Activated naive CD4-positive, alpha-beta T cell treated with anti-CD3 and anti-CD28 coated beads, Interleukin-2, amount 50 U/mL, for 72 hours (primary cell): ENCODE measurements around the gene RBM39. TPM values are rescaled to one million over a fixed set of nuclear protein-coding genes. Genes with fewer than 3 reads are reported as not detected.

Experiments used
- ATAC-seq, 2 donors: fragments of 150-1000 bp; cut with Tn5 transposase; 2 replicates each; pipeline ENCODE4 v1.10.0; 2021; ENCODE audit warnings: mild to moderate bottlenecking in 2 of 2, moderate library complexity in 2 of 2
- DNase-seq, 2 donors: peaks; one replicate each; pipeline ENCODE4 v3.0.0; 2021 to 2022; ENCODE audit warnings: low spot score in 2 of 2
- H3K27ac Mint-ChIP-seq, 2 donors: one replicate each; pipeline ENCODE4 v1.8.0; 2022; ENCODE audit warnings: mild to moderate bottlenecking in 2 of 2, mixed read lengths in 2 of 2
- H3K36me3 Mint-ChIP-seq, 2 donors: one replicate each; pipeline ENCODE4 v1.8.0; 2022; ENCODE audit warnings: mixed read lengths in 2 of 2
- H3K9me3 Mint-ChIP-seq, 2 donors: one replicate each; pipeline ENCODE4 v1.8.0; 2022; ENCODE audit warnings: mixed read lengths in 2 of 2
- total RNA-seq, 2 donors: library from RNA; stranded (reverse); gene quantifications; one replicate each; pipeline ENCODE4 v1.2.3, GENCODE V29; 2022

The RBM39 gene
- total RNA-seq, 2 donors from 2014 or later = 343 to 380 TPM

- no peak for ATAC-seq
- H3K9me3 Mint-ChIP-seq = no peaks in the 10 kb centered on the region
- H3K27ac Mint-ChIP-seq = no peak overlapping the region
- DNase-seq = no peak
- H3K36me3 Mint-ChIP-seq = peaks cover 0 to under 1% of the 10 kb centered on the region in 2 donors
Observed at GRCh38 chr20:35681960-35682359, 60.1 kb downstream of the RBM39 start.

GRCh38 chr20:35680452-35681183 lies 61.4 kb downstream of the RBM39 start:
- H3K9me3 Mint-ChIP-seq = no peaks in the 10 kb centered on the region
- ATAC-seq (no peak), DNase-seq (no peak)
- no peaks in the 10 kb centered on the region for H3K36me3 Mint-ChIP-seq
- peak overlapping the region; percentile 67 to 71 for H3K27ac Mint-ChIP-seq

- peaks cover 6 to 11% of the 10 kb centered on the region in 2 donors for H3K36me3 Mint-ChIP-seq
- ATAC-seq = no peak
Observed at GRCh38 chr20:35674921-35675320, 67.1 kb downstream of the RBM39 start.

GRCh38 chr20:35673884-35674283 lies 68.2 kb downstream of the RBM39 start:
- Mint-ChIP-seq H3K36me3 (peaks cover 6 to 17% of the 10 kb centered on the region in 2 donors), H3K9me3 (no peaks in the 10 kb centered on the region), H3K27ac (no peak overlapping the region)
- ATAC-seq (no peak), DNase-seq (no peak)

More at GRCh38 chr20:35674921-35675320, 67.1 kb downstream of the RBM39 start:
- DNase-seq = no peak
- no peaks in the 10 kb centered on the region for H3K9me3 Mint-ChIP-seq
- no peak overlapping the region for H3K27ac Mint-ChIP-seq

- Mint-ChIP-seq H3K9me3 (no peaks in the 10 kb centered on the region), H3K27ac (peak overlapping the region in 1 of 2 donors; percentile 9), H3K36me3 (peaks cover 11 to 23% of the 10 kb centered on the region in 2 donors)
- no peak for ATAC-seq
- no peak for DNase-seq
Observed at GRCh38 chr20:35669681-35670080, 72.4 kb downstream of the RBM39 start.

GRCh38 chr20:35669221-35669620 lies 72.8 kb downstream of the RBM39 start:
- DNase-seq (no peak), ATAC-seq (no peak)
- Mint-ChIP-seq H3K36me3 (peaks cover 16 to 28% of the 10 kb centered on the region in 2 donors), H3K27ac (no peak overlapping the region), H3K9me3 (no peaks in the 10 kb centered on the region)

GRCh38 chr20:35665949-35666288 lies 76.1 kb downstream of the RBM39 start:
- DNase-seq (no peak), ATAC-seq (no peak)
- H3K27ac Mint-ChIP-seq = peak overlapping the region in 1 of 2 donors; percentile 100
- H3K9me3 Mint-ChIP-seq = no peaks in the 10 kb centered on the region
- H3K36me3 Mint-ChIP-seq = peaks cover 32 to 33% of the 10 kb centered on the region in 2 donors

GRCh38 chr20:35664466-35665206 lies 77.4 kb downstream of the RBM39 start, which contains the start of the genes CPNE1 and RBM12:
Gene CPNE1, minus strand, starts transcription at chr20:35664900. Its CDS starts 31,977 bp downstream, at chr20:35632923.
Gene RBM12, minus strand, starts transcription at chr20:35664900. Its CDS starts 9,578 bp downstream, at chr20:35655322.
- DNase-seq (peak; percentile 91 to 93), ATAC-seq (peak; percentile 59 to 66)
- Mint-ChIP-seq H3K36me3 (peaks cover 32 to 42% of the 10 kb centered on the region in 2 donors), H3K27ac (peak within 1 kb of the TSS; percentile 99 to 100), H3K9me3 (no peaks in the 10 kb centered on the region)

GRCh38 chr20:35663516-35664465 lies 78.3 kb downstream of the RBM39 start:
- no peaks in the 10 kb centered on the region for H3K9me3 Mint-ChIP-seq
- peaks cover 25 to 50% of the 10 kb centered on the region in 2 donors for H3K36me3 Mint-ChIP-seq
- DNase-seq (peak; percentile 66 to 75), ATAC-seq (peak; percentile 19 to 38)
- peak overlapping the region; percentile 99 to 100 for H3K27ac Mint-ChIP-seq

- Mint-ChIP-seq H3K27ac (peak overlapping the region; percentile 99 to 100), H3K9me3 (no peaks in the 10 kb centered on the region), H3K36me3 (peaks cover 25 to 54% of the 10 kb centered on the region in 2 donors)
- ATAC-seq = peak; percentile 4 to 42
- DNase-seq = peak in 1 of 2 donors; percentile 33
Observed at GRCh38 chr20:35662551-35662950, 79.5 kb downstream of the RBM39 start.

- DNase-seq (no peak), ATAC-seq (no peak)
- peaks cover 25 to 61% of the 10 kb centered on the region in 2 donors for H3K36me3 Mint-ChIP-seq
Observed at GRCh38 chr20:35661908-35662307, 80.2 kb downstream of the RBM39 start.

GRCh38 chr20:35661053-35661452 lies 81.0 kb downstream of the RBM39 start:
- H3K27ac Mint-ChIP-seq = peak overlapping the region; percentile 99 to 100
- DNase-seq (no peak), ATAC-seq (peak; percentile 52 to 56)
- H3K9me3 Mint-ChIP-seq = no peaks in the 10 kb centered on the region
- H3K36me3 Mint-ChIP-seq = peaks cover 25 to 69% of the 10 kb centered on the region in 2 donors

More at GRCh38 chr20:35661908-35662307, 80.2 kb downstream of the RBM39 start:
- Mint-ChIP-seq H3K27ac (peak overlapping the region; percentile 99 to 100), H3K9me3 (no peaks in the 10 kb centered on the region)

GRCh38 chr20:35660122-35660937 lies 81.7 kb downstream of the RBM39 start:
- H3K36me3 Mint-ChIP-seq = peaks cover 25 to 74% of the 10 kb centered on the region in 2 donors
- no peaks in the 10 kb centered on the region for H3K9me3 Mint-ChIP-seq
- peak in 1 of 2 donors; percentile 44 for DNase-seq
- peak; percentile 62 to 70 for ATAC-seq
- H3K27ac Mint-ChIP-seq = peak overlapping the region; percentile 99 to 100

GRCh38 chr20:35657271-35657670 lies 84.8 kb downstream of the RBM39 start:
- no peak for DNase-seq
- peaks cover 0 to 49% of the 10 kb centered on the region in 2 donors for H3K36me3 Mint-ChIP-seq
- ATAC-seq = no peak
- H3K27ac Mint-ChIP-seq = peak overlapping the region in 1 of 2 donors; percentile 18
- H3K9me3 Mint-ChIP-seq = no peaks in the 10 kb centered on the region

GRCh38 chr20:35654415-35654814 lies 87.6 kb downstream of the RBM39 start:
- DNase-seq (no peak), ATAC-seq (no peak)
- H3K36me3 Mint-ChIP-seq = peaks cover 0 to 43% of the 10 kb centered on the region in 2 donors
- H3K9me3 Mint-ChIP-seq = no peaks in the 10 kb centered on the region
- H3K27ac Mint-ChIP-seq = no peak overlapping the region
